Thymus (tissue), 11 donors: ENCODE results near the gene CKB. TPM values are rescaled to one million over a fixed set of nuclear protein-coding genes. Genes with fewer than 3 reads are reported as not detected.

Experiments used
- DNase-seq, 9 donors: peaks; one replicate each; pipeline ENCODE4 v3.0.0-alpha.2; 2013; ENCODE audit warnings: low spot score in 9 of 9, low read depth in 6 of 9, missing footprints in 1 of 9
- H3K27ac ChIP-seq, 2 donors: one replicate each; pipeline ENCODE4 v1.5.1; 2013; ENCODE audit warnings: control low read depth in 1 of 2, low read depth in 1 of 2, low read length in 1 of 2, mild to moderate bottlenecking in 1 of 2, moderate library complexity in 1 of 2
- H3K27me3 ChIP-seq, 2 donors: one replicate each; pipeline ENCODE4 v1.5.1; 2013; ENCODE audit warnings: low read length in 1 of 2; ENCODE audit not compliant: control insufficient read depth in 2 of 2, insufficient read depth in 1 of 2
- H3K36me3 ChIP-seq, 2 donors: one replicate each; pipeline ENCODE4 v1.5.1; 2013; ENCODE audit warnings: low read length in 1 of 2, mild to moderate bottlenecking in 1 of 2, moderate library complexity in 1 of 2; ENCODE audit not compliant: control insufficient read depth in 2 of 2, insufficient read depth in 2 of 2
- H3K4me1 ChIP-seq, 2 donors: one replicate each; pipeline ENCODE4 v1.5.1; 2013; ENCODE audit warnings: low read length in 2 of 2; ENCODE audit not compliant: control insufficient read depth in 2 of 2, insufficient read depth in 2 of 2
- H3K4me3 ChIP-seq, 2 donors: one replicate each; pipeline ENCODE4 v1.5.1; 2013; ENCODE audit warnings: low read length in 2 of 2, control low read depth in 1 of 2, mild to moderate bottlenecking in 1 of 2
- H3K9me3 ChIP-seq, 2 donors: one replicate each; pipeline ENCODE4 v1.5.1; 2013; ENCODE audit warnings: low read length in 1 of 2, mild to moderate bottlenecking in 1 of 2; ENCODE audit not compliant: control insufficient read depth in 2 of 2, insufficient read depth in 1 of 2
- WGBS: extraction: QIAGEN DNeasy Blood & Tissue Kit; methylation state at CpG from one replicate; pipeline ENCODE4 v1.1.7; 2013; 5-methylcytosine and 5-hydroxymethylcytosine counted together
- polyA plus RNA-seq: library from polyadenylated mRNA; stranded (reverse); fragments of 200-250 nt; gene quantifications from one replicate; pipeline ENCODE4 v1.2.3, GENCODE V29; 2013
- total RNA-seq: library from RNA; stranded (reverse); fragments of 120-200 nt; gene quantifications from one replicate; pipeline ENCODE4 v1.2.4, GENCODE V29; 2013
- donor health status: healthy.

The CKB gene
- total and polyA plus RNA-seq, 2 donors = 8.6 to 37.9 TPM

DNA sequence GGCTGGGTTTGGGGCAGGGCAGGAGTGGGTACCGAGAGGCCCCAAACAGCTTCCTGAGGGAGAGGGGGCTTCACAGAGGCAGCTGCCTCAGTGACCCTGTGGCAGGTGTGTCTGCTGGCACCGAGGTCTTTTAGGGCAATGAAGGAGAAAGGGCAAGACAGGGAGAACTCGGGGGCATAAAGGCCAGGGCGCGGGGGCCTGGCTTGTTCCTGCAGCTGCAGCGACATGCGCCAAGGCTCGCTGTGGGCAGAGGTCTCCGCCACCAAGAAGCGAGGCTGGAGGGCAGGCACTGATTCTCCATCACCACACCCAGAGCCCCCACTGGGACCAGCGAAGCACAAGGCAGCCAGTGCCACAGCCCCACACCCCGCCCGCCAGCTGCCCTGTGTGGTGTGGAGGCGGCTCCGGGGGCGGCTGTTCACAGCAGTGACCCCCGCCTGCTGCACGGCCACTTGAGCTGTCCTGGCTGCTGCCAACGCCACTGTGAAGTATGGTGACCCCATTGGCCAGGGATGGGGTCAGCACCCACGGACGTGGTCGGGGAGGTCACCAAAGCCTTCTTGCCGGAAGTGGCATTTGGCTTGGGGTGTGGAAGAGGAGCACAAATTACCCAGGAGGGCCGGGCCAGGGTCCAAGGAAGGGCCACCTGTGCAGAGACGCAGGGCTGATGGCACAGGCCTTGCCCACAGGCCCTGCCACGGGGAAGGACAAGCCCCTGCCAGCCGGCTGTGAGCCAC, 23.5 kb upstream of the CKB start:
- Histone ChIP-seq H3K27ac (no peak overlapping the region), H3K4me1 (peaks cover 2% of the 10 kb centered on the region in 2 donors), H3K27me3 (peaks cover 2 to 7% of the 10 kb centered on the region in 2 donors), H3K9me3 (no peaks in the 10 kb centered on the region), H3K36me3 (no peaks in the 10 kb centered on the region), H3K4me3 (no peak overlapping the region)
- DNase-seq = no peak
- 93% methylated on average over 27 of the region's 27 CpGs for WGBS

DNA sequence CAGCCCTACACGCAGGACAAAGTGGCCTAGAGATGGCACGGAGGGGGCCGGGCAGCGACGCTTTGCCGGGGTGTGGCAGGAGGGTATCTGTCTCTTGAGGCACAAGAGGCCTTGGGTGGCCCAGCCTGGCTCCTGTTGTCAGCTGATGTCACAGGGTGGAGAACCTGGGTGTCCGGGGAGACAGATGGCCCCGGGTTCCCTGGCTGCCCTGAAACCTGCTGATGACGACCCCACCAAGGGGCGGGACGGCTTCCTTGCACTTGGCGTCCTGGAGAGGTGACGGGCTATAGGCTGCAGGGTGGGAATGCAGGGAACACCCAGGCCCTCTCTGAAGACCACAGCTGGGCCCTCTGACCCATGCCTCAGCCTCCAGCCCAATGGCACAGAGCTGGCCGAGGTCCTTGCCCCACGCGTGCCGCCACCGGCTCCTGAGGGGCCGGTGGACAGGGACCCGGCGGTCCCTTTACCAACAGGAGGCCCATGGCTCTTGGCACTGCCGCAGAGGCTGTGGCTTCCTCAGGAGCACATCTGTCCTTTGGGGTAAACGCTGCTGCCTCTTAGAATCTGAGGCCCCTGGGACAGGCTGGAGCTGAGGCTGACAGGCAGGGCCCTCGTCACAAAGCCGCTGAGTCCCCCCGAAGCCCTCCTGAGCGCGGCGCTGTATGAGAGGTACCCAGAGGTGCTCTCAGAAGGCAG, 22.7 kb upstream of the CKB start:
- no peak for DNase-seq
- Histone ChIP-seq H3K36me3 (no peaks in the 10 kb centered on the region), H3K4me3 (no peak overlapping the region), H3K27me3 (peaks cover 2 to 9% of the 10 kb centered on the region in 2 donors), H3K4me1 (peaks cover 2% of the 10 kb centered on the region in 2 donors), H3K27ac (no peak overlapping the region), H3K9me3 (no peaks in the 10 kb centered on the region)
- whole genome bisulfite sequencing = 92% methylated on average over 29 of the region's 29 CpGs

DNA sequence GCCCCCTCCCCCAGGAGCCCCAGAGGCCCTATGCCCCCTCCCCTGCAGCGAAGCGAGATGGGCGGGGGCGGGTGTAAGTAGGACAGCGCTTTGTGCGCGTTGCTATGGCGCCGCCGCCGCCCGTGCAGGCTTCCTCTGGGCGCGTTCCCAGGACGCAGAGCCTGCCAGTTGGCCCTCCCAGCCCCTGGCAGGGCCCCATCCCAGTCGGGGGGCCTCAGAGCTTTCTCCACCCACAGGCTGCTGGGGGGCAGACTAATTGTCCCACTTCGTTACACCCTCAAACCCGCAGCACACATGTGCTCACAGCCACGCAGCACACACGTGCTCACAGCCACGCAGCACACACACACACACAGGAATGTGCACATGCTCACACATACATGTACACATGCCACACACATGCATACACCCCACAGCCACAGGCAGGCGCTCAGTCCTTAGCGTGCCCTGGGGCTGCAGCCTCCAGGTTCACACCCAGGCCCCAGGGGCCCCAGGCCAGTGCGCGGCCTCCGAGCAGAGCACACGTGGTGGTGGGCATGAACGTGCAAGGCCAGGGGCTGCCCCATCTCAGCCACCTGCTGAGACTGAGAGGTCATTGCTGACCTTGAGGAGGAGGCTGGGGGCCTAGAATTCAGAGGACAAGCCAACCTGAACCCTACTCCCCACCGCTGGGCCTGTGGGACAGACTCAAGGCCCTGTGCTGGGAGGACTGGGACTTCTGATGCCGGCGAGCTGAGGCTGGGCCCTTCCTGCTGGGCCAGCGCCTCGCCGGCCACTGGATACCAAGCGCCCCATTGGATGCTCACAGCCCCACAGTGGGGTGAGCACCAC, 22.0 kb upstream of the CKB start:
- Histone ChIP-seq H3K27ac (no peak overlapping the region), H3K36me3 (no peaks in the 10 kb centered on the region), H3K27me3 (peaks cover 2 to 11% of the 10 kb centered on the region in 2 donors), H3K4me3 (no peak overlapping the region), H3K9me3 (no peaks in the 10 kb centered on the region), H3K4me1 (peaks cover 2% of the 10 kb centered on the region in 2 donors)
- 94% methylated on average over 35 of the region's 35 CpGs for WGBS
- no peak for DNase-seq

DNA sequence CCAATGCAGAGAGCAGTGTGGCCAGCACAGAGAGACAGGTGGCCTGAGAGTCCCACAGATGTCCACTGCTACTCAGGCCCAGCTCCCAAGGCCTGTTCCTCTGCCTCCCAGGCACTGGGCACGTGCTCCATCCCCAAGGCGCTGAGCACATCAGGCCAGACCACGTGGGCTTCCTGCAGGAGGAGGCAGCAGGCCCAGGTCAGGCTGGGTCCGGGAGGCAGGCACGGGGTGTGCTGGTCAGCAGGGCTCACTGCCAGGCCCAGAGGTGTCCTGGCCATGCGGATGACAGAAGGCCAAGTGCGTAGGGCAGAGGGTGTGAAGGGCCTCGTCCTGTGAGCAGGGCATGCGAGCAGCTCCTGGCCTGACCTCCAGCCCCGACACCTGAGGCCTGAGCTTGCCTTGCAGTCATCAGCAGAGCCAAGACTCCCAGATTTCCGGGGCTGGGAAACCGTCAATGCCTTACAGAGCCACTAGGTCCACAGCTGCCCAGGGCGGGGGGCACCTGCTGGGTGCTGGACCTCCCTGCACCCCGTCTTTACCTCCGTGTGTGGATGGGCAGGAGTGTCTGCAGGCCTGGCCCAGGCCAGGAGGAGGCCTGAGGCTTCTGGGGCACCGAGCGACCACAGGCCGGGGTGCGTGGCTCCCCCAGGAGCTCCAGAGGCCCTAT, 21.2 kb upstream of the CKB start:
- DNase-seq = no peak
- no peak overlapping the region for H3K4me3 ChIP-seq

DNA sequence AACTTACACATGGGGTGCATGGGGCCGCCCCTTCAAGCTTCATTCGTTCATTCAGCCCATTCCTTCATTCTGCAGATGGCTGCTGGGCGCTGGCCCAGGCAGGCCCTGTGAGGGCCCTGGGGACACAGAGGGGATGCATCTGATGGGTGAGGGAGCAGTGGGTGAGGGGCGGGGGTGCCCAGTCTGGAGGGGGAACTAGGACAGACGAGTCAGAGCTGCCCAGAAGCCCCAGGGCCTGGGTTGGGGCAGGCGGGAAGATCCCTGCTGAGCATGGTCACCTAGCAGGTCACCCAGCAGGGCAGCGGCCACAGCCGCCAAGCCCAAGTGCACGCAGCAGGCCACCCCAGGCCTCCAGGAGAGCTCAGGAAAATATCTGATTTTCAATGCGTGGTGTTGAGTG, 20.5 kb upstream of the CKB start:
- no peak for DNase-seq
- H3K4me1 ChIP-seq = peaks cover 2% of the 10 kb centered on the region in 2 donors
- H3K4me3 ChIP-seq = no peak overlapping the region
- H3K27me3 ChIP-seq = peaks cover 2 to 22% of the 10 kb centered on the region in 2 donors
- no peak overlapping the region for H3K27ac ChIP-seq
- WGBS = 93% methylated on average over 10 of the region's 10 CpGs
- H3K9me3 ChIP-seq = no peaks in the 10 kb centered on the region
- no peaks in the 10 kb centered on the region for H3K36me3 ChIP-seq

More for the DNA sequence above, 21.2 kb upstream of the CKB start:
- H3K27ac ChIP-seq = no peak overlapping the region
- H3K4me1 ChIP-seq = peaks cover 2% of the 10 kb centered on the region in 2 donors
- H3K9me3 ChIP-seq = no peaks in the 10 kb centered on the region
- WGBS = 96% methylated on average over 19 of the region's 19 CpGs
- peaks cover 2 to 17% of the 10 kb centered on the region in 2 donors for H3K27me3 ChIP-seq
- H3K36me3 ChIP-seq = no peaks in the 10 kb centered on the region

DNA sequence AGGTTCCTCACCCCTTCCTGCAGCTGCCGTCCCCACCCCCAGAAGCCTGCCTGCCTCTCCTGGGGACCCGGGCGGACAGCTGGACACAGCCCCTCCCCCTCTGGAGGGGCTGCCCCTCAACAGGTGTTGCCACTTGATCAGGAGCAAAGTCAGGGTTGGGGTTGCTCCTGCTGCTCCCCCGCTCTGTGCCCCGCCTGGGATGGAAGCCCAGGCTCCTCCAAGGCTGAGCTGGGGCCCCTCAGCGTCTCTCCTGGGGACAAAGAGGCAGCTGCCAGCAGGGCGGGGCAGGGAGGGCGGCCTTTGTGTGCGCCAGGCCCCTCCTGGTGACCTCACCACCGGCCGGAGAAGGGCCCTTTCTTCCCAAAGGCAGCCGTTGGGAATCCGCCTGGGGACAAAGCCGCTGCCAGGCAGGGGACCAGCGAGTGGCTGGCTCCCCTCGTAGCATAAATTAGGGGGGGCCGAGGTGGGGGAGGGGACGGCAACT, 20.0 kb upstream of the CKB start:
- Histone ChIP-seq H3K9me3 (no peaks in the 10 kb centered on the region), H3K4me3 (no peak overlapping the region), H3K27me3 (peaks cover 2 to 23% of the 10 kb centered on the region in 2 donors), H3K4me1 (peaks cover 2% of the 10 kb centered on the region in 2 donors), H3K27ac (no peak overlapping the region), H3K36me3 (no peaks in the 10 kb centered on the region)
- DNase-seq = no peak
- 58% methylated on average over 18 of the region's 18 CpGs for WGBS

DNA sequence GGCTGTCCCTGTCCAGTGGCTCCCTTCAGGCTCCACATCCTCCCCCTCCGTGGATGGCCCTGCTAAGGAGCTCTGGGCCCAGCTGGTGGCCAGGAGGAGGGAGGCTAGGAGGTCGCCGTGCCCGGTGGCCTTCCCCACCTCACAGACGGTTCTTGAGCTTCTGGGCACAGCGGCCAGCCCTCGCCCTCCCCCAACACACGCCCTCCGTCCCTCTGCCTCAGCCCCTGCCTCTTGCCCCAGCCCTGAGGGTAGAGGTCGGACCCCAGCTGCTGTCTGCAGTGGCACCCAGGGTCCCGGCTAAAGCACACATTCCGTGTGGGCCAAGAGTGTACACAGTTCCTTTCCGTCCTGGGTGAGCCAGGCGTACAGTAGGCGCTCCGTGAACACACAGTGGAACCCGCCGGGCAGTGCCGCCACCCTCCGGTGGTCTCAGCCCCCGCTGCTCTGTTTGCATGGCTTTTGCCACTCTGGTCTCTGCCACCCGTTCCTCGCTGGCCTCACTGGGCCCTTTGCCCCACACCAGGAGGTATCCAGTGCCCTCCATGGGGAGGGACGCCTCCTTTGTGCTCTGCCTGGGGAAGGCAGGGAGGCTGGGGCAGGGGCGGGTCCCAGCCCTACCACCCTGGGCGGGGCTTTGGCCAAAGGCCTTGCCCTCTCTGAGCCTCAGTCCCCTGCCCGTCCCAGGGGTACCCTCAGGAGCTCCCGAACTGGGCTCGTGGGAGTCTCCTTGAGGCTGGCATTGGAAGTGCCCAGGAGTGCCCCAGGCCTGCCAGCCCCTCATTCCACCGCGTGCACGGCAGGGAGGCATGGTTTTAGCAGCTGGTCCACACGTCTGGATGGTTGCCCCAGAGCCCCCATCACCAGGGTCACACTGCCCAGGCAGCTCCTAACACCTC, 19.3 kb upstream of the CKB start:
- H3K27me3 ChIP-seq = peaks cover 2 to 23% of the 10 kb centered on the region in 2 donors
- H3K4me3 ChIP-seq = no peak overlapping the region
- no peak for DNase-seq
- H3K36me3 ChIP-seq = no peaks in the 10 kb centered on the region
- H3K9me3 ChIP-seq = no peaks in the 10 kb centered on the region
- no peak overlapping the region for H3K27ac ChIP-seq
- 84% methylated on average over 33 of the region's 33 CpGs for WGBS
- H3K4me1 ChIP-seq = peaks cover 2% of the 10 kb centered on the region in 2 donors
